Esophagus (tissue), 2 donors: Measurements from ENCODE around the gene SPATA22. TPM values are rescaled to one million over a fixed set of nuclear protein-coding genes. Genes with fewer than 3 reads are reported as not detected.
A peak's percentile ranks its signal among the peaks of the same experiment; 100 is the strongest.
"Not testable (repeated sequence)": the region's sequence is repeated elsewhere in the genome, so short reads cannot be mapped to it uniquely, and the experiment has no call there.

Experiments
- H3K27ac ChIP-seq, 2 donors: one replicate each; pipeline ENCODE4 v1.5.1; 2013; ENCODE audit warnings: low read depth in 2 of 2, mild to moderate bottlenecking in 2 of 2, inconsistent platforms in 1 of 2, low read length in 1 of 2, moderate library complexity in 1 of 2
- H3K27me3 ChIP-seq, 2 donors: one replicate each; pipeline ENCODE4 v1.6.1; 2013; ENCODE audit warnings: low read length in 2 of 2, control low read depth in 1 of 2, mild to moderate bottlenecking in 1 of 2; ENCODE audit not compliant: insufficient read depth in 2 of 2, control insufficient read depth in 1 of 2
- H3K36me3 ChIP-seq, 2 donors: one replicate each; pipeline ENCODE4 v1.6.1; 2013; ENCODE audit warnings: low read length in 1 of 2; ENCODE audit not compliant: control insufficient read depth in 2 of 2, insufficient read depth in 2 of 2
- H3K4me1 ChIP-seq, 2 donors: one replicate each; pipeline ENCODE4 v1.6.1; 2013; ENCODE audit warnings: low read length in 1 of 2; ENCODE audit not compliant: control insufficient read depth in 2 of 2, insufficient read depth in 2 of 2
- H3K4me3 ChIP-seq, 2 donors: one replicate each; pipeline ENCODE4 v1.5.1; 2013; ENCODE audit warnings: low read length in 2 of 2, mild to moderate bottlenecking in 2 of 2, low read depth in 1 of 2, moderate library complexity in 1 of 2
- H3K9me3 ChIP-seq, 2 donors: one replicate each; pipeline ENCODE4 v1.6.1; 2013; ENCODE audit warnings: mild to moderate bottlenecking in 2 of 2, low read depth in 1 of 2, low read length in 1 of 2, moderate library complexity in 1 of 2; ENCODE audit not compliant: control insufficient read depth in 2 of 2, insufficient read depth in 1 of 2
- WGBS, 2 donors: extraction: QIAGEN DNeasy Blood & Tissue Kit; methylation state at CpG; one replicate each; pipeline ENCODE4 v1.1.7; 2013; 5-methylcytosine and 5-hydroxymethylcytosine counted together
- polyA plus RNA-seq, 2 donors: library from polyadenylated mRNA; stranded (reverse); fragments of 200-250 nt; gene quantifications; one replicate each; pipeline ENCODE4 v1.2.3, GENCODE V29; 2013
- donor health status: healthy with polysubstance abuse.
- donor health status: Bipolar disorder and iron deficiency.

Gene SPATA22
- under 1 TPM in 1 of 2 donors, not detected in 1; 0.02 TPM for polyA plus RNA-seq

GRCh38 chr17:3471599-3471998 is at the start of gene SPATA22:
Gene SPATA22 (minus strand): TSS chr17:3471819. CDS start chr17:3469325, 2,494 bp downstream.
- Histone ChIP-seq H3K27me3 (no peaks in the 10 kb centered on the region), H3K4me3 (no peak within 1 kb of the TSS), H3K27ac (no peak within 1 kb of the TSS), H3K4me1 (no peaks in the 10 kb centered on the region), H3K9me3 (peaks cover 0 to 3% of the 10 kb centered on the region in 2 donors), H3K36me3 (no peaks in the 10 kb centered on the region)
- WGBS, 2 donors: 96% methylated on average over 38 of the region's 38 CpGs

GRCh38 chr17:3519472-3519871 is 47.9 kb upstream of the SPATA22 start:
- not testable (repeated sequence) for H3K4me3 ChIP-seq, H3K9me3 ChIP-seq, H3K27me3 ChIP-seq, H3K27ac ChIP-seq, H3K36me3 ChIP-seq, H3K4me1 ChIP-seq
- 88 to 92% methylated on average over 4 of the region's 4 CpGs for WGBS, 2 donors

GRCh38 chr17:3514873-3515272 is 43.3 kb upstream of the SPATA22 start:
- H3K9me3 ChIP-seq: no peaks in the 10 kb centered on the region
- H3K27ac ChIP-seq: no peak overlapping the region
- no peaks in the 10 kb centered on the region for H3K4me1 ChIP-seq
- 79 to 80% methylated on average over 9 of the region's 9 CpGs for WGBS, 2 donors
- H3K27me3 ChIP-seq: no peaks in the 10 kb centered on the region
- no peaks in the 10 kb centered on the region for H3K36me3 ChIP-seq
- no peak overlapping the region for H3K4me3 ChIP-seq

GRCh38 chr17:3514167-3514566 is 42.5 kb upstream of the SPATA22 start:
- WGBS, 2 donors: 94% methylated on average over 11 of the region's 11 CpGs
- H3K27me3 ChIP-seq, H3K27ac ChIP-seq, H3K4me1 ChIP-seq, H3K36me3 ChIP-seq, H3K9me3 ChIP-seq, H3K4me3 ChIP-seq: not testable (repeated sequence)

- H3K36me3 ChIP-seq: no peaks in the 10 kb centered on the region
- no peaks in the 10 kb centered on the region for H3K9me3 ChIP-seq
- 85 to 86% methylated on average over 23 of the region's 23 CpGs for WGBS, 2 donors
- no peak overlapping the region for H3K4me3 ChIP-seq
- no peaks in the 10 kb centered on the region for H3K27me3 ChIP-seq
- peak overlapping the region in 1 of 2 donors; percentile 57 for H3K27ac ChIP-seq
- H3K4me1 ChIP-seq: no peaks in the 10 kb centered on the region
These were observed 41.9 kb upstream of the SPATA22 start for GRCh38 chr17:3513305-3514035.

GRCh38 chr17:3512505-3513171 is 41.0 kb upstream of the SPATA22 start:
- no peak overlapping the region for H3K4me3 ChIP-seq
- H3K9me3 ChIP-seq: no peaks in the 10 kb centered on the region
- peak overlapping the region; percentile 18 to 30 for H3K27ac ChIP-seq
- H3K36me3 ChIP-seq: no peaks in the 10 kb centered on the region
- H3K4me1 ChIP-seq: no peaks in the 10 kb centered on the region
- WGBS, 2 donors: 55 to 61% methylated on average over 20 of the region's 20 CpGs
- H3K27me3 ChIP-seq: no peaks in the 10 kb centered on the region

- H3K36me3 ChIP-seq: no peaks in the 10 kb centered on the region
- no peak overlapping the region for H3K4me3 ChIP-seq
- no peaks in the 10 kb centered on the region for H3K9me3 ChIP-seq
- no peaks in the 10 kb centered on the region for H3K4me1 ChIP-seq
- peak overlapping the region; percentile 30 to 45 for H3K27ac ChIP-seq
- H3K27me3 ChIP-seq: no peaks in the 10 kb centered on the region
- WGBS, 2 donors: 71 to 74% methylated on average over 8 of the region's 8 CpGs
These were observed 40.4 kb upstream of the SPATA22 start for GRCh38 chr17:3511852-3512504.

GRCh38 chr17:3510090-3510489 is 38.5 kb upstream of the SPATA22 start:
- WGBS, 2 donors: 65 to 68% methylated on average over 7 of the region's 7 CpGs
- no peaks in the 10 kb centered on the region for H3K36me3 ChIP-seq
- peaks cover 0 to 3% of the 10 kb centered on the region in 2 donors for H3K9me3 ChIP-seq
- H3K27ac ChIP-seq: no peak overlapping the region
- H3K4me3 ChIP-seq: no peak overlapping the region
- no peaks in the 10 kb centered on the region for H3K4me1 ChIP-seq
- H3K27me3 ChIP-seq: no peaks in the 10 kb centered on the region

GRCh38 chr17:3507869-3508268 is 36.2 kb upstream of the SPATA22 start:
- H3K9me3 ChIP-seq: peaks cover 0 to 3% of the 10 kb centered on the region in 2 donors
- H3K36me3 ChIP-seq: no peaks in the 10 kb centered on the region
- H3K27ac ChIP-seq: no peak overlapping the region
- H3K4me3 ChIP-seq: no peak overlapping the region
- H3K4me1 ChIP-seq: no peaks in the 10 kb centered on the region
- H3K27me3 ChIP-seq: no peaks in the 10 kb centered on the region
- 76 to 84% methylated on average over 3 of the region's 3 CpGs for WGBS, 2 donors
